Body of pancreas (tissue), 4 donors: ENCODE results near the gene PPP2R5A.

Experiments used
- POLR2A ChIP-seq, 3 donors: fragments of 450-650 bp; IDR thresholded peaks; one replicate each; pipeline ENCODE4 v1.6.1; 2016; ENCODE audit warnings: antibody characterized with exemption in 3 of 3, mild to moderate bottlenecking in 2 of 3
- TF ChIP-seq, protein P1 (sequence below), 7 experiments: fragments of 450-650 bp in 4 of 7; fragments of 200-600 bp in 3 of 7; sonication (generic) in 3 of 7; IDR thresholded peaks; one replicate each; pipeline ENCODE4 v1.5.1; 2016 to 2019; ENCODE audit warnings: antibody characterized with exemption in 7 of 7

DNA sequence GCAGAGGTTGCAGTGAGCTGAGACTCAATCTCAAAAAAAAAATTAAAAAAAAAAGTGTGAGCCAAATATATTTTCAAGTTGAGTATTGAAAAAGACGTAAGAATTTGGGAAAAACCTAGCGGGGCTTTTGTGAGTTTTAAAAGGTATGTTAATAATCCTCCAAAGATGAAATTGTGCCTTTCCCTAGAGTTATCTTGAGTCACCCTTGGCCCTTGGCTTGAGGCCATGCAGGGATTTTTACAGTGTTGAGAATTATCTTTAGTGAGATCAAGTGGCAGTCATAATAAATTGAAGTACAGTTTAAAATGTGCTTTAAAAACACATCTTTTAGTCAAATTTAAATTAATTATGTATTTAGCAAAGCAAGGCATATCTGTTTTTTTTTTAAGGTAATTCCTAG lies 32.7 kb downstream of the PPP2R5A start:
- TF ChIP-seq, protein P1, sequence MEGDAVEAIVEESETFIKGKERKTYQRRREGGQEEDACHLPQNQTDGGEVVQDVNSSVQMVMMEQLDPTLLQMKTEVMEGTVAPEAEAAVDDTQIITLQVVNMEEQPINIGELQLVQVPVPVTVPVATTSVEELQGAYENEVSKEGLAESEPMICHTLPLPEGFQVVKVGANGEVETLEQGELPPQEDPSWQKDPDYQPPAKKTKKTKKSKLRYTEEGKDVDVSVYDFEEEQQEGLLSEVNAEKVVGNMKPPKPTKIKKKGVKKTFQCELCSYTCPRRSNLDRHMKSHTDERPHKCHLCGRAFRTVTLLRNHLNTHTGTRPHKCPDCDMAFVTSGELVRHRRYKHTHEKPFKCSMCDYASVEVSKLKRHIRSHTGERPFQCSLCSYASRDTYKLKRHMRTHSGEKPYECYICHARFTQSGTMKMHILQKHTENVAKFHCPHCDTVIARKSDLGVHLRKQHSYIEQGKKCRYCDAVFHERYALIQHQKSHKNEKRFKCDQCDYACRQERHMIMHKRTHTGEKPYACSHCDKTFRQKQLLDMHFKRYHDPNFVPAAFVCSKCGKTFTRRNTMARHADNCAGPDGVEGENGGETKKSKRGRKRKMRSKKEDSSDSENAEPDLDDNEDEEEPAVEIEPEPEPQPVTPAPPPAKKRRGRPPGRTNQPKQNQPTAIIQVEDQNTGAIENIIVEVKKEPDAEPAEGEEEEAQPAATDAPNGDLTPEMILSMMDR (IDR thresholded peaks at IDR 0.05), result no peak
- no peak for TF ChIP-seq POLR2A (IDR thresholded peaks at IDR 0.05)
